ENCODE results near the gene RAD51B.

DNA sequence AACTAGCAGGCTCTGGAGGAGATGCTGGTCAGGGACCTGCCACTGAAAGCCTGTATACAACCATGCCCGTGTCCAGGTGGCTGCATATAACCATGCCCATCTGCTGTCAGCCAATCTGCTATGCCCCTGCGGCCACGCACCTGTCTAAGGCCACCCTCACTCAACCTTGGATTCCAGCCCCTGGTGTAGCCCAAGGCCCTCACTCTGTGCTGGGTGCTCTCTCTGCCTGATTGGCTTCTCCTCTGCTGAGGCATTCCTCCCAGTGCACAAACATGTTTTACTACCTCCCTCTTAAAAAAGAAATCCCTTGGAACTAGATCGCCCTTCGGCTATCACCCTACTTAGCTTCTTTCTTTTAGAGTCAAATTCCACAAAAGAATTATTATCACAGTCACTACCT, 927.8 kb downstream of the RAD51B start:
- TF ChIP-seq POLR2AphosphoS5 (IDR thresholded peaks at IDR 0.05), result no peak
- TF ChIP-seq CTCF (IDR thresholded peaks at IDR 0.05), result no peak
- no peak for TF ChIP-seq POLR2A (IDR thresholded peaks at IDR 0.05)

Data from upper lobe of left lung (tissue), 4 donors.